Neural progenitor cell (in vitro differentiated cells): ENCODE data around the gene ZDHHC14.
"Not testable (repeated sequence)": the region's sequence is repeated elsewhere in the genome, so short reads cannot be mapped to it uniquely, and the experiment has no call there.

Experiments
- EZH2 ChIP-seq: fragments of 200-600 bp; sonication (generic); IDR thresholded peaks from 2 replicates; pipeline ENCODE4 v1.6.1; 2017; ENCODE audit warnings: antibody characterized with exemption, mild to moderate bottlenecking, moderate library complexity
- TF ChIP-seq, protein P1 (sequence below): fragments of 200-600 bp; sonication (generic); IDR thresholded peaks from 2 replicates; pipeline ENCODE4 v1.5.1; 2017; ENCODE audit warnings: antibody characterized with exemption, mild to moderate bottlenecking

DNA sequence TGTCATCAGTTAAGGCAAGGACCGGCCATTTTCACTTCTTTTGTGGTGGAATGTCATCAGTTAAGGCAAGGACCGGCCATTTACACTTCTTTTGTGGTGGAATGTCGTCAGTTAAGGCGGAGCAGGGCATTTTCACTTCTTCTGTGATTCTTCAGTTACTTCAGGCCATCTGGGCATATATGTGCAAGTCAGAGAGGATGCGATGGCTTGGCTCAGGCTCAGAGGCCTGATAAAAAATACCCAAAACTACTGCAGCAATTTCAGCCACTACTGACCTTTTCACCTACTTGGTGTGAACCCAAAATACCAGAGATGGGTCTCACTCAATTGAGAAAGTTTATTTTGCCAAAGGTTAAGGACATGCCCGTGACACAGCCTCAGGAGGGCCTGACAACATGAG, 325.4 kb downstream of the ZDHHC14 start:
- TF ChIP-seq EZH2, result not testable (repeated sequence)
- TF ChIP-seq, protein P1, sequence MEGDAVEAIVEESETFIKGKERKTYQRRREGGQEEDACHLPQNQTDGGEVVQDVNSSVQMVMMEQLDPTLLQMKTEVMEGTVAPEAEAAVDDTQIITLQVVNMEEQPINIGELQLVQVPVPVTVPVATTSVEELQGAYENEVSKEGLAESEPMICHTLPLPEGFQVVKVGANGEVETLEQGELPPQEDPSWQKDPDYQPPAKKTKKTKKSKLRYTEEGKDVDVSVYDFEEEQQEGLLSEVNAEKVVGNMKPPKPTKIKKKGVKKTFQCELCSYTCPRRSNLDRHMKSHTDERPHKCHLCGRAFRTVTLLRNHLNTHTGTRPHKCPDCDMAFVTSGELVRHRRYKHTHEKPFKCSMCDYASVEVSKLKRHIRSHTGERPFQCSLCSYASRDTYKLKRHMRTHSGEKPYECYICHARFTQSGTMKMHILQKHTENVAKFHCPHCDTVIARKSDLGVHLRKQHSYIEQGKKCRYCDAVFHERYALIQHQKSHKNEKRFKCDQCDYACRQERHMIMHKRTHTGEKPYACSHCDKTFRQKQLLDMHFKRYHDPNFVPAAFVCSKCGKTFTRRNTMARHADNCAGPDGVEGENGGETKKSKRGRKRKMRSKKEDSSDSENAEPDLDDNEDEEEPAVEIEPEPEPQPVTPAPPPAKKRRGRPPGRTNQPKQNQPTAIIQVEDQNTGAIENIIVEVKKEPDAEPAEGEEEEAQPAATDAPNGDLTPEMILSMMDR, result not testable (repeated sequence)
